K562 (cell line): ENCODE results near the gene SLC13A1. TPM values are rescaled to one million over a fixed set of nuclear protein-coding genes. Genes with fewer than 3 reads are reported as not detected.

Source experiments
- ATAC-seq: fragments of 200-7000 bp; cut with Tn5 transposase; 3 replicates; pipeline ENCODE4 v1.9.1; 2020; ENCODE audit warnings: moderate library complexity
- BruUV-seq: library from RNA; stranded (reverse); fragments of 400-500 nt; replicated peaks from 2 replicates; lab custom pipeline; 2021; lab: Mats Ljungman, UMichigan
- CTCF ChIA-PET: fragments of 300-600 bp; formaldehyde crosslinking; extraction: SDS; loops from one replicate; lab custom pipeline; 2021; ENCODE audit warnings: low intra/inter-chr PET ratio; lab: Yijun Ruan, JAX
- POLR2A ChIA-PET: fragments of 300-600, 350-650 bp; sonication (Branson Sonifier 250); formaldehyde crosslinking; extraction: SDS; loops from one replicate; lab custom pipeline; 2021; ENCODE audit warnings: antibody characterized with exemption, inconsistent platforms; lab: Yijun Ruan, JAX
- DNase-seq, 4 experiments: peaks; one replicate each; pipeline versions ENCODE4 v3.0.0 to v3.0.0-alpha.2; 2011 to 2018; ENCODE audit warnings: low spot score in 3 of 4, mixed read lengths in 3 of 4; ENCODE audit errors: extremely low read depth in 1 of 4
- FAIRE-seq: peaks from 2 replicates; lab custom pipeline; 2011; peaks lifted over from hg19 to GRCh38; lab: Jason Lieb, UNC
- H2AFZ ChIP-seq: 2 replicates; pipeline ENCODE4 v1.6.0; 2011; ENCODE audit warnings: low read depth, low read length, control low read depth, inconsistent platforms
- H3K27ac ChIP-seq: fragments of 200-600 bp; 3 replicates; pipeline ENCODE4 v1.8.0; 2011; ENCODE audit warnings: low read depth, mild to moderate bottlenecking, control low read depth, inconsistent platforms, low read length, moderate library complexity, mixed read lengths; ENCODE audit errors: extremely low read depth
- H3K27me3 ChIP-seq, 2 experiments: fragments of 300-600 bp in 1 of 2; 2 replicates in 1 of 2; 3 replicates in 1 of 2; pipeline versions ENCODE4 v1.6.0 to v1.8.0; 2011; ENCODE audit warnings: inconsistent platforms in 2 of 2, low read length in 2 of 2, mild to moderate bottlenecking in 1 of 2, mixed read lengths in 1 of 2, moderate library complexity in 1 of 2; ENCODE audit not compliant: control insufficient read depth in 2 of 2, insufficient read depth in 2 of 2
- H3K36me3 ChIP-seq: fragments of 300-600 bp; 3 replicates; pipeline ENCODE4 v1.8.0; 2011; ENCODE audit warnings: mild to moderate bottlenecking, low read length, inconsistent platforms; ENCODE audit not compliant: control insufficient read depth, insufficient read depth
- H3K4me1 ChIP-seq, 2 experiments: fragments of 200-600 bp in 1 of 2; replicated peaks in 1 of 2; 2 replicates in 1 of 2; 3 replicates in 1 of 2; pipeline versions ENCODE4 v1.5.1 to v1.8.0; 2011; ENCODE audit warnings: inconsistent platforms in 2 of 2, low read length in 2 of 2, mild to moderate bottlenecking in 1 of 2, mixed read lengths in 1 of 2, moderate library complexity in 1 of 2; ENCODE audit not compliant: control insufficient read depth in 2 of 2, insufficient read depth in 2 of 2
- H3K4me2 ChIP-seq: 2 replicates; pipeline ENCODE4 v1.6.1; 2011; ENCODE audit warnings: low read length, control low read depth, inconsistent platforms, mixed read lengths; ENCODE audit not compliant: insufficient read depth
- H3K4me3 ChIP-seq: fragments of 200-600 bp; sonication (generic), shearing (Covaris generic); 2 replicates; pipeline ENCODE4 v1.5.1; 2016; ENCODE audit warnings: control low read depth, inconsistent platforms
- H3K79me2 ChIP-seq: fragments of 200-600 bp; 3 replicates; pipeline ENCODE4 v1.8.0; 2011; ENCODE audit warnings: low read length, inconsistent platforms; ENCODE audit not compliant: control insufficient read depth, insufficient read depth
- H3K9ac ChIP-seq, 2 experiments: 2 replicates each; pipeline versions ENCODE4 v1.6.0 to v1.6.1; 2011; ENCODE audit warnings: low read depth in 2 of 2, low read length in 2 of 2, control low read depth in 1 of 2, inconsistent platforms in 1 of 2, mild to moderate bottlenecking in 1 of 2, mixed read lengths in 1 of 2; ENCODE audit not compliant: insufficient read depth in 1 of 2
- H3K9me1 ChIP-seq: one replicate; pipeline ENCODE4 v1.6.0; 2011; ENCODE audit warnings: inconsistent platforms, mild to moderate bottlenecking, low read length, moderate library complexity; ENCODE audit not compliant: control insufficient read depth, insufficient read depth
- H3K9me3 ChIP-seq: replicated peaks from 2 replicates; pipeline ENCODE4 v1.5.1; 2011; ENCODE audit warnings: low read depth, low read length, inconsistent platforms; ENCODE audit not compliant: control insufficient read depth, insufficient read depth
- H4K20me1 ChIP-seq: replicated peaks from 2 replicates; pipeline ENCODE4 v1.6.1; 2011; ENCODE audit warnings: low read length, inconsistent platforms, mixed read lengths; ENCODE audit not compliant: control insufficient read depth, insufficient read depth
- BRD4 ChIP-seq: fragments of 200-600 bp; sonication (generic); IDR thresholded peaks from 2 replicates; pipeline ENCODE4 v1.6.1; 2017; ENCODE audit warnings: inconsistent platforms
- CHD2 ChIP-seq: IDR thresholded peaks from 2 replicates; pipeline ENCODE4 v1.6.1; 2011; ENCODE audit warnings: low read depth, low read length
- E2F6 ChIP-seq, 2 experiments: IDR thresholded peaks; 2 replicates each; pipeline ENCODE4 v1.6.1; 2011; ENCODE audit warnings: borderline replicate concordance in 1 of 2, control low read depth in 1 of 2, low read depth in 1 of 2, low read length in 1 of 2, mild to moderate bottlenecking in 1 of 2, mixed read lengths in 1 of 2, moderate library complexity in 1 of 2; ENCODE audit not compliant: insufficient read depth in 1 of 2, insufficient read length in 1 of 2, poor library complexity in 1 of 2, severe bottlenecking in 1 of 2; ENCODE audit errors: extremely low read depth in 1 of 2
- E4F1 ChIP-seq: fragments of 250-450 bp; sonication (Bioruptor Pico); IDR thresholded peaks from 2 replicates; pipeline ENCODE4 v1.5.0; 2021; ENCODE audit warnings: mild to moderate bottlenecking, borderline replicate concordance
- HEY1 ChIP-seq: fragments of 250-450 bp; sonication (Bioruptor Pico); IDR thresholded peaks from 2 replicates; pipeline ENCODE4 v1.5.0; 2020; ENCODE audit warnings: mild to moderate bottlenecking, moderate library complexity, borderline replicate concordance
- IFI16 ChIP-seq: fragments of 250-450 bp; sonication (Bioruptor Pico); IDR thresholded peaks from 2 replicates; pipeline ENCODE4 v2.1.2; 2022; ENCODE audit warnings: mild to moderate bottlenecking, inconsistent platforms
- KLF1 ChIP-seq: fragments of 450-650 bp; IDR thresholded peaks from 2 replicates; pipeline ENCODE4 v1.6.1; 2016; ENCODE audit warnings: missing genetic modification characterization, missing compliant biosample characterization
- MAFG ChIP-seq: fragments of 450-650 bp; conservative IDR thresholded peaks from 2 replicates; pipeline ENCODE4 v1.6.1; 2016; ENCODE audit warnings: missing genetic modification characterization, missing compliant biosample characterization
- POLR2A ChIP-seq: fragments of 450-650 bp; conservative IDR thresholded peaks from 2 replicates; pipeline ENCODE4 v1.6.1; 2016
- TCF7L2 ChIP-seq: fragments of 150-350 bp; IDR thresholded peaks from 2 replicates; pipeline ENCODE4 v1.6.1; 2016; ENCODE audit warnings: low read depth, mild to moderate bottlenecking, low read length, moderate library complexity
- THAP7 ChIP-seq: fragments of 250-450 bp; sonication (Bioruptor Pico); IDR thresholded peaks from 2 replicates; pipeline ENCODE4 v1.5.0; 2021
- ZNF76 ChIP-seq: fragments of 250-450 bp; sonication (Bioruptor Pico); IDR thresholded peaks from 2 replicates; pipeline ENCODE4 v1.4.0; 2020; ENCODE audit warnings: mild to moderate bottlenecking, moderate library complexity, borderline replicate concordance
- WGBS: fragments of 100-300 bp; shearing (Covaris generic); methylation state at CpG from one replicate; pipeline ENCODE4 v1.1.6; 2016; ENCODE audit warnings: low coverage, mixed read lengths; ENCODE audit not compliant: insufficient coverage; ENCODE audit errors: missing lambda C conversion rate; 5-methylcytosine and 5-hydroxymethylcytosine counted together
- in situ Hi-C: fragments of 300-500 bp; cut with MboI; formaldehyde crosslinking; loops from 4 replicates; pipeline ENCODE4 v1.15.0; 2018; ENCODE audit warnings: inconsistent platforms, mixed read lengths
- intact Hi-C: fragments of 100-400 bp; cut with micrococcal nuclease; formaldehyde crosslinking; loops from 2 replicates; pipeline ENCODE4 v1.14.2; 2022
- polyA plus RNA-seq, 8 experiments: library from polyadenylated mRNA; depleted of rRNA in 4 of 8; stranded (reverse) in 5 of 8; unstranded in 3 of 8; fragments of >200 nt; fragmentation: Nextera tagmentation in 2 of 8; fragmentation: Illumina TruSeq in 1 of 8; extraction: Ambion mirVana in 2 of 8; extraction: Trizol in 1 of 8; gene quantifications; 2 replicates each; pipeline versions ENCODE4 v1.2.1 to v1.2.3, GENCODE V29; 2011 to 2014; ENCODE audit warnings: inconsistent platforms in 1 of 8, missing spikeins in 1 of 8
- total RNA-seq, 7 experiments: library from RNA; depleted of rRNA in 6 of 7; stranded (reverse); fragments of >200 nt in 6 of 7; fragmentation: Illumina TruSeq in 2 of 7; extraction: Trizol in 2 of 7; gene quantifications; 2 replicates each; pipeline versions ENCODE4 v1.2.1 to v1.2.3, GENCODE V29; 2011 to 2021; ENCODE audit warnings: low replicate concordance in 1 of 7
- TF ChIP-seq, protein P1 (sequence below): fragments of 250-450 bp; sonication (Bioruptor Pico); IDR thresholded peaks from 2 replicates; pipeline ENCODE4 v1.4.0; 2020; ENCODE audit warnings: mild to moderate bottlenecking, moderate library complexity
- TF ChIP-seq, protein P2 (sequence below): fragments of 450-650 bp; IDR thresholded peaks from 2 replicates; pipeline ENCODE4 v1.6.1; 2016; ENCODE audit warnings: antibody characterized with exemption

Gene SLC13A1
- total and polyA plus RNA-seq, 9 of the 15 experiments (the other 6 are each of a cell fraction or from before 2014, with no cell fraction given) = 0.04 TPM; not detected in 8

- ChIA-PET POLR2A (no interaction called here), CTCF (no interaction called here)
- DNase-seq (no peak), ATAC-seq (no peak), FAIRE-seq (no peak)
- in situ Hi-C loops (no loop called here), intact Hi-C loops (no loop called here)
- Histone ChIP-seq H3K27me3 (no peaks in the 10 kb centered on the region), H3K4me1 (no peaks in the 10 kb centered on the region), H3K4me2 (no peak overlapping the region), H3K9me3 (no peaks in the 10 kb centered on the region; the same call in 1 of the 2 replicates), H3K9me1 (no peaks in the 10 kb centered on the region), H3K9ac (no peak overlapping the region), H4K20me1 (no peaks in the 10 kb centered on the region), H3K79me2 (no peaks in the 10 kb centered on the region), H3K36me3 (no peaks in the 10 kb centered on the region), H2AFZ (no peak overlapping the region), H3K27ac (no peak overlapping the region), H3K4me3 (no peak overlapping the region)
- 0% methylated on average over 3 of the region's 3 CpGs for WGBS
- BruUV-seq = no TSS peak
- TF ChIP-seq ZNF76 (CRISPR knock-in tag) (no peak), TCF7L2 (no peak), E2F6 (IDR thresholded peaks at IDR 0.05; ENCODE audit: borderline replicate concordance in 1 of 2, extremely low read depth in 1 of 2, insufficient read depth in 1 of 2, insufficient read length in 1 of 2, low read depth in 1 of 2, low read length in 1 of 2, poor library complexity in 1 of 2, severe bottlenecking in 1 of 2) (no peak), BRD4 (no peak), CHD2 (no peak), POLR2A (no peak), IFI16 (CRISPR knock-in tag) (no peak), MAFG (tag) (no peak), HEY1 (CRISPR knock-in tag) (no peak), KLF1 (tag) (no peak), THAP7 (CRISPR knock-in tag) (no peak), E4F1 (no peak)
- TF ChIP-seq, protein P1, sequence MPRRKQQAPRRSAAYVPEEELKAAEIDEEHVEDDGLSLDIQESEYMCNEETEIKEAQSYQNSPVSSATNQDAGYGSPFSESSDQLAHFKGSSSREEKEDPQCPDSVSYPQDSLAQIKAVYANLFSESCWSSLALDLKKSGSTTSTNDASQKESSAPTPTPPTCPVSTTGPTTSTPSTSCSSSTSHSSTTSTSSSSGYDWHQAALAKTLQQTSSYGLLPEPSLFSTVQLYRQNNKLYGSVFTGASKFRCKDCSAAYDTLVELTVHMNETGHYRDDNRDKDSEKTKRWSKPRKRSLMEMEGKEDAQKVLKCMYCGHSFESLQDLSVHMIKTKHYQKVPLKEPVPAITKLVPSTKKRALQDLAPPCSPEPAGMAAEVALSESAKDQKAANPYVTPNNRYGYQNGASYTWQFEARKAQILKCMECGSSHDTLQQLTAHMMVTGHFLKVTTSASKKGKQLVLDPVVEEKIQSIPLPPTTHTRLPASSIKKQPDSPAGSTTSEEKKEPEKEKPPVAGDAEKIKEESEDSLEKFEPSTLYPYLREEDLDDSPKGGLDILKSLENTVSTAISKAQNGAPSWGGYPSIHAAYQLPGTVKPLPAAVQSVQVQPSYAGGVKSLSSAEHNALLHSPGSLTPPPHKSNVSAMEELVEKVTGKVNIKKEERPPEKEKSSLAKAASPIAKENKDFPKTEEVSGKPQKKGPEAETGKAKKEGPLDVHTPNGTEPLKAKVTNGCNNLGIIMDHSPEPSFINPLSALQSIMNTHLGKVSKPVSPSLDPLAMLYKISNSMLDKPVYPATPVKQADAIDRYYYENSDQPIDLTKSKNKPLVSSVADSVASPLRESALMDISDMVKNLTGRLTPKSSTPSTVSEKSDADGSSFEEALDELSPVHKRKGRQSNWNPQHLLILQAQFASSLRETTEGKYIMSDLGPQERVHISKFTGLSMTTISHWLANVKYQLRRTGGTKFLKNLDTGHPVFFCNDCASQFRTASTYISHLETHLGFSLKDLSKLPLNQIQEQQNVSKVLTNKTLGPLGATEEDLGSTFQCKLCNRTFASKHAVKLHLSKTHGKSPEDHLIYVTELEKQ (CRISPR knock-in tag) = no peak
- TF ChIP-seq, protein P2, sequence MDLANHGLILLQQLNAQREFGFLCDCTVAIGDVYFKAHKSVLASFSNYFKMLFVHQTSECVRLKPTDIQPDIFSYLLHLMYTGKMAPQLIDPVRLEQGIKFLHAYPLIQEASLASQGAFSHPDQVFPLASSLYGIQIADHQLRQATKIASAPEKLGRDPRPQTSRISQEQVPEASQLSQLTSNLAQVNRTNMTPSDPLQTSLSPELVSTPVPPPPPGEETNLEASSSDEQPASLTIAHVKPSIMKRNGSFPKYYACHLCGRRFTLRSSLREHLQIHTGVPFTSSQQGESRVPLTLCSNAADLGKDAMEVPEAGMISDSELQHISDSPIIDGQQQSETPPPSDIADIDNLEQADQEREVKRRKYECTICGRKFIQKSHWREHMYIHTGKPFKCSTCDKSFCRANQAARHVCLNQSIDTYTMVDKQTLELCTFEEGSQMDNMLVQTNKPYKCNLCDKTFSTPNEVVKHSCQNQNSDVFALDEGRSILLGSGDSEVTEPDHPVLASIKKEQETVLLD = no peak
Observed at GRCh38 chr7:123208793-123209192, 9.0 kb upstream of the SLC13A1 start.
